Activated gamma-delta T cell (primary cell): ENCODE data around the gene BGLAP.

Experiments
- DNase-seq: peaks from one replicate; lab custom pipeline; 2025; lab: John Stamatoyannopoulos, UW

The BGLAP gene

DNA sequence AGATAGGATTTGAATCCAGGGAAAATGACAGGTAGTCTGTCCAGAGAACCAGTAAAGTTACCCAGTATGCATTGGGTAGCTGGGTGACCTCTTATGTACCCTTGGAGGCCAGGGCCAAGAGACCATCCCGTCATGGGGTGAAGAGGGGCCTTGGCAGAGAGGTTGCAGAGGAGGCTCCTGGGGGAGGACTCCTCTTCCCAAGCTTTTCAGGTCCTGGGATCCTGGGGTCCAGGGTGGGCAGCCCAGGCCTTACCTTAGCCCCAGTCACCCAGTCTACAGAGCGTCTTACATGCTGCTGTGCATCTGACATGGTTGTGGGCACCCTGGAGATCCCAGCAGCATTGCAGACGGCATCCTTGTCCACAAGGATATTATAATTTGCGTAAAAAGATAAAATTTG is 15.2 kb upstream of the BGLAP start:
- DNase-seq, result no peak

DNA sequence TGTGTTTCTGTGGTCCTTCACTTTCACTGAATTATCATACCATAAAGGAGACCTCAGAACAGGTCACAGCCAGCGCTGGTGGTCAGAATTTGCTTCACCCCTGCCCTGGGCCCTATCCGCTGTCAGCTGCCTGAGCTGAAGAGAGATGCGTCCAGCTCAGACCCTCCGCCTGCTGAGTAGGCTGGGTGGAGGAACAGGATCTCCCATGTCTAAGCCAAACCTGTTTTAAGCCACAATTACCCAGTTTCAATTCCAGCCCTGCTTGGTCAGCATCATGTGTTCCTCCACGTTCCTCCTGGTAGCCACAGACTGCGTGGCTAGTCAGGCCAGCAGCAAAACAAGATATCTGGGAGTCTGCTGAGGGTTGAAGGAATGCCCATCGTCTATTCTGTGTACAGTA is 13.5 kb upstream of the BGLAP start:
- no peak for DNase-seq

DNA sequence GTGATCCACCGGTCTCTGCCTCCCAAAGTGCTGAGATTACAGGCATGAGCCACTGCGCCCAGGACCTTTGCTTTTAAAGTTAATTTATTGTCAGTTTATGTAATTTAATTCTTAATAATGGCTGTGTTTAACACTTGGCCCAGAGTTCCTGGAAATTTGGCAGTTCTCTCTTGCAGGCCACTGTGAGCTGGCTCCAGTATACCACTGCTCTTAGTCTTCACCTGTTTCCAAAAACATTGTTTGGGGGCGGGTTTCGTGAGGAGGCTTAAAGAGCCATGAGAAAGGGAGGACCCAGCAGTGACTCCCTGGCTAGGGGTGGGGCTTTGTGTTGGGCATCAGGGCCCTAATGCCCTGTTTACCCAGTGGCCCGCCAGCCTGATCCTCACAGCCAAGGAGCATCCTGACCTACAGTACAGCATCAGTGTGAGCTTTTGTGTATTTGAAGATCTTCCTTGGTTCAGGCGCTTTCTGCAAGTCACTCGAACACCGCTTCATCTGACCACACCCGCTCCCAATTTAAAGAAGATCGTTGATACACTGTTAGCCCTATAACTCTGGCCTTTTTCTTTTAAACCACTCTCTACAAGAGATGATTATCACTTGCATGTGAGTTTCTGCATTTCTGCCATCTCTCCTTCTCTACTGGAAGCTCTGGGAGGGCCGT is 12.0 kb upstream of the BGLAP start:
- DNase-seq, result no peak

DNA sequence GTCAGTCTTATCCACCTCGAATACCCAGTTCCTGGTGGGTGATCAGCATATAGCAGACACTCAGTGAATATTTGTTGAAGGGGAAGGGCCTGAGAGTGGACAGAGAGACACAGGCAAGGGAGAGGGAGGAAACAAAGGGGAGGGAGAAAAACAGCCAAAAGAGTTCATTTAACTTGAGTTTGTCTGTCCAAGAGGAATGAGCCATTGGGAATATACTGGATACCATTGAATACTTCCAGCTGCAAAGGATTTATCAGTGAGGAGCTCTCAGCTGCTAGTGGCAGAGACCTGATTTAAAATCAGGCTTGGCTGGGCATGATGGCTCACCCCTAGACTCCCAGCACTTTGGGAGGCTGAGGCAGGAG is 11.5 kb upstream of the BGLAP start:
- no peak for DNase-seq

DNA sequence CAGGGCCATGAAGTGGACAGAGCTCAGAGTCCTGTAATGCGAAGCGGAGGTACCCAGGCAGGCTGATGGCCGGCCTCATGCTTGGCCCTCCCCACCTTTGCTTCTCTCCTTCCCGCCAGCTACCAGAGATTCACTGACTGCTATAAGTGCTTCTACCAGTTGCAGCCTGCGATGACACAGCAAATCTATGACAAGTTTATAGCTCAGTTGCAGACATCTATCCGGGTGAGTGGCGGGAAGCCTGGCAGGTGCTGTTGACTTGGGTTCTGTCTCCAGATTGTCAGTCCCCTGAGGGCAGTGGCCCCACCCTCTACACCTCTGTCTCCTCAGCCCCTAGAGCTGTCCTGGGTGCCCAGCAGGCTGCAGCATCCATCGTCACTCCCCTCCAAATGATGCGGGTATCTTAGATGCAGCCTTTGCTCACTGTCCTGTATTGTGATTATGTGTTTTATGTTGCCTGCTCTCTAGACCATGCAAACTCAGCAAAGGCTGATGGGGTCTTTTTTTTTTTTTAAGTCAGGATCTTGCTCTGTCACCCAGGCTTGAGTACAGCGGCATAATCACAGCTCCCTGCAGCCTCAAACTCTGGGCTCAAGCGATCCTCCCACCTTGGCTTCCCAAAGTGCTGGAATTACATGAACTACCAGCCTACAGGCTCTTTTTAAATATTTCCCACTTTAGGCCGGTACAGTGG is 9.6 kb upstream of the BGLAP start:
- no peak for DNase-seq

DNA sequence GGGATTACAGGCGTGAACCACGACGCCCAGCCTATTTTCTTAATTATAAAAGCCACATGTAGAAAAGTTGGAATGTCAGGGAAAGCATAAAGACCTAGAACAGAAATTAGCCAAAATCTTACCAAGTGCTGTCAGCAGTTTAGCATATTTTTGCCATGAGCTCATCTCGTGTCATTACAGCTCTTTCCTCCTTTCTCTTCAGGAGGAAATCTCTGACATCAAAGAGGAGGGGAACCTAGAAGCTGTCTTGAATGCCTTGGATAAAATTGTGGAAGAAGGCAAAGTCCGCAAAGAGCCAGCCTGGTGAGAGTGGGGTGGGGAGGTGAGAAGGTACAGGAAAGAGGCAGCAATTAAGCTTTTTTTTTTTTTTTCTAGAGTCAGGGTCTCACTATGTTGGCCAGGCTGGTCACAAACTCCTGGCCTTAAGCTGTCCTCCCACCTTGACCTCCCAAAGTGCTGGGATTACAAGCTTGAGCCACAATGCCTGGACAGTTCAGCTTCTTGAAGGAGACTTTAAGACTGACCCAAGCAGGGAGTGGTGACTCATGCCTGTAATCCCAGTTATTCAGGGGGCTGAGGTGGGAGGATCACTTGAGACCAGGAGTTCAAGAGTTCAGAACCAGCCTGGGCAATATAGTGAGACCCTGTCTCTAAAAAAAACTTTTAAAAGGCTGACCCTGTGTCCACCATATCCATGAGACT is 8.4 kb upstream of the BGLAP start:
- no peak for DNase-seq

DNA sequence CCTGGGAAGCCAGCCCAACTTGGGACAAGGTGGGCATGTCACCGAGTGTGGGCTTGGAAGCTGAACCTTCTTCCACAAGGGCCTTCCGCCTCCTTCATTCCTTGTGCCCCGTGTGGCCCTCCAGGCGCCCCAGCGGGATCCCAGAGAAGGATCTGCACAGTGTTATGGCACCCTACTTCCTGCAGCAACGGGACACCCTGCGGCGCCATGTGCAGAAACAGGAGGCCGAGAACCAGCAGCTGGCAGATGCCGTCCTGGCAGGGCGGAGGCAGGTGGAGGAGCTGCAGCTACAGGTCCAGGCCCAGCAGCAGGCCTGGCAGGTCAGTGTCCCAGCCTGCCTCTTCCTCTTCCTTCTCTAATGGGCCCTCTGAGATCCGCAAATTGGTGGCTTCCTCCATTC is 5.8 kb upstream of the BGLAP start:
- DNase-seq, result no peak

DNA sequence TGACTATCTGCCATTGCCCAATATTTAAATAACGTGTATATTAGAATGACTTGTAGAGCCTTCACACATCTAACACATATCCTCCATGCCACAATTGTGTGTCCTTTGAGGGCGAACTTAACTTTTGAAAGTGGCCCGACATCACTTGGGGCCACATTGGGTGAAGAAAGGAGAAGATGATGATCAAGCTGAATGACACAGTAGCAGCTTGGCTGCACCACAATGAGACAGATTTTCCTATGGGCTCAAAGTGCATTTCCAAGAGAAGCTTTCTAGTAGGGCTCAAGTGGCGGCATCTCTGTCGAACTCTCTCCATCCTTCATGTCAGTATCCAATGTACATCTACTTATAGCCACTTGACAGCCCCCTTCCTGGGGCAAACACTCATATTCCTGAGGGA is 3.7 kb upstream of the BGLAP start:
- no peak for DNase-seq

DNA sequence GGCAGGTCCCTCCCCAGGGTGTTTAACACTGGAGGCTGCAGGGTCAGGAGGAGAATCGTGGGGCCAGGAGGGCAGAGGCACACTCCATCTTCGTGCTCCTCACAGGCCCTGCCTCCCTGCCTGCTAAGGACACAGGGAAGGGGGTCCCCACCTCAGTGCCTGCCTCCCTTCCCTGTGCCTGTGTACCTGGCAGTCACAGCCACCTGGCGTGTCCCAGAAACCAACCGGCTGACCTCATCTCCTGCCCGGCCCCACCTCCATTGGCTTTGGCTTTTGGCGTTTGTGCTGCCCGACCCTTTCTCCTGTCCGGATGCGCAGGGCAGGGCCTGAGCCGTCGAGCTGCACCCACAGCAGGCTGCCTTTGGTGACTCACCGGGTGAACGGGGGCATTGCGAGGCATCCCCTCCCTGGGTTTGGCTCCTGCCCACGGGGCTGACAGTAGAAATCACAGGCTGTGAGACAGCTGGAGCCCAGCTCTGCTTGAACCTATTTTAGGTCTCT is 623 bp upstream of the BGLAP start:
- DNase-seq, result no peak

DNA sequence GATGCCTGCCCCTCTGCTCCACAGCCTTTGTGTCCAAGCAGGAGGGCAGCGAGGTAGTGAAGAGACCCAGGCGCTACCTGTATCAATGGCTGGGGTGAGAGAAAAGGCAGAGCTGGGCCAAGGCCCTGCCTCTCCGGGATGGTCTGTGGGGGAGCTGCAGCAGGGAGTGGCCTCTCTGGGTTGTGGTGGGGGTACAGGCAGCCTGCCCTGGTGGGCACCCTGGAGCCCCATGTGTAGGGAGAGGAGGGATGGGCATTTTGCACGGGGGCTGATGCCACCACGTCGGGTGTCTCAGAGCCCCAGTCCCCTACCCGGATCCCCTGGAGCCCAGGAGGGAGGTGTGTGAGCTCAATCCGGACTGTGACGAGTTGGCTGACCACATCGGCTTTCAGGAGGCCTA is 754 bp downstream of the BGLAP start:
- no peak for DNase-seq

DNA sequence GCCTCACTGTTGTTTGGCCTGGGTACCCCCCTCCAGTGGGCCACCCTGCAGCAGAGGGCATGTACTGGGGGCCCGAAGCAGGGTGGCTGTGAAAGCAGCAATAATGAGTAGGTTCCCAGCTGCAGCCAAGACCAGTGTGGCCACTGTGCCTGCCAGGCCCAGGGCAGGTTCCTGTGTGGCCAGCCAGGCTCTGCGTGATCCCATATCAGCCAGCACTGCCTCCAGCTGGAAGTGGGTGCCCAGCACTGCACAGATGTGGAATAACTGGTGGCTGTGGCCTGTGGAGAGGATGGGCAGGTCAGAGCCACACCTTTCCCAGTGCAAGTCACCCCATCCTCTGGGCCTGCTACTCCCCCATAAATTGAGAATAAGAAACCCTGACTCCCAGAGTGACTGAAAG is 2.1 kb downstream of the BGLAP start:
- no peak for DNase-seq

DNA sequence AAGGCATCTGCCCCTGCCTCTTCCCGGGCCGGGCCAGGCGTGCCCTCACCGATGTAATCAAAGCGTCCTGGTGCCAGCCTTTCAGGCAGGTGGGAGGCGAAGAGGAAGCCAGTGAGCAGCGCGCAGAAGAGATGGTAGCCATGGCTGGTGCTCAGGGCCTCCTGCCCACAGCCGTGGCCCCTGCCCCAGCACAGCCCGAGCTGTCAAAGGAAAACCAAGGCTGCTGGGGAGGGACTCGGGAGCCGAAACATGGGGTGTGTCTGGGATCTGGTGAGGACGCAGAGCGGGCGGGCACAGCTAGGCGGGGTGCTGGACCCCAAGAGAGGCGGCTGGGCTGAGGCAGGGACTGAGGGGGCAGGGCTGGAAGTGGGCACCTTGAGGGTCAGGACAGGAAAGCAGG is 2.7 kb downstream of the BGLAP start:
- no peak for DNase-seq

DNA sequence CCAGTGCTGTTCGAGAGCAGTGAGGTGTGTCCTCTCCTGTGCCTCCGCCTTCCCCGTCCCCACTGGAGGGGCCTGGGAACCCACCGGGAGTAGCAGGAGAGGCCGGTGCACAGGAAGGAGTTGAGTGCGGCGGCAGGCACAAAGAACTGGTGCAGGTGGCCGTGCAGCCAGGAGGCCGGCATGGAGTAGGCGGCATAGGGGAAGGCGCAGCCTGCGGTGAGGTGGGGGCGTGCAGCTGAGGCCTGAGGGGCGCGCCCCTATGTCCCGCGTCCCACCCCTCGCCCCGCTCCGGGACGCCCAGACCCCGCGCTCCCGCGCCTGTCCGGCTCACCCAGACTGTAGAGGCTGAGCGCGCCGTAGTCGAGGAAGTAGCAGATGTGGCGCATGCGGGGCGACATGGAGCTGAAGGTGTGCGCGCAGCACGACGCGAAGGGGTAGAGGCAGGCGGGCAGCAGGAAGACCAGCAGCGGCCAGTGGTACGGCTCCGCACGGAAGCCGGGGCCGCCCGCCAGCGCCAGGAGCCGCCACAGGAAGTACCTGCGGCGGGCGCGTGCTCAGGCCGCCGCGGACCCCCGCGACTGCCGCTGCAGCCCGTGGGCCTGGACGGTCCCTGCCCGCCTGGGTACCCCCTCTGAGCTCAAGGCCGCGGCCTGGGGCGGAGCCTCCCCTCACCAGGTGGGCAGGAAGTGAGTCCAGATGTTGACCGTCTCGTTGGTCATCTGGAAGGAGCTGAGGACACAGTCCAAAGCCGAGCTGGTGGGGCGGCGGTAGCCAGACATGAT is 3.7 kb downstream of the BGLAP start:
- no peak for DNase-seq

DNA sequence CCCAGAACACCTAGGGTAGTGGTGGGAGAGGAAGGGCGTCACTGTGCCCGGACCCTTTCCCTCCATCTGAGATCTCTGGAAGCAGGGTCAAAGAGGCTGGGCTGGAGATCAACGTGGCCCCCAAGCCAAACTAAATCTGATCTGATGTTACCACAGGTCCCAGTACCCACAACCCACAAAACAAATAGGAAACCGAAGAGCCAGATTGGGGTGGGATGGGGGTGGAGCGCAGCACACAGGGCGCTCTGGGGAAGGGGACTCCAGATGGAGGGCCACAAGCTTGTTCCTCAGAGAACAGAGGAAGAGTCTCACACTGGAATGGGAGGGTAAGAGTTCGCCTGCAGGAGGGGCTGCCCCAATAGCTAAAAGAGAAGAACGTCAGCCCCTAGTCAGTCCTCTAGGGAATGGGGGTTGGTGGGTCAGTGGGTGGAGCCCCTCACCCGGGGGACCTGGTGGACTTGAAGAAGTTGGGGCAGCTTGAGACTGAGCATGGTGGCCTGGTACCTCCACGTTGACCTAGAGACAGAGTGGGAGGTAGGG is 4.3 kb downstream of the BGLAP start:
- DNase-seq, result no peak

DNA sequence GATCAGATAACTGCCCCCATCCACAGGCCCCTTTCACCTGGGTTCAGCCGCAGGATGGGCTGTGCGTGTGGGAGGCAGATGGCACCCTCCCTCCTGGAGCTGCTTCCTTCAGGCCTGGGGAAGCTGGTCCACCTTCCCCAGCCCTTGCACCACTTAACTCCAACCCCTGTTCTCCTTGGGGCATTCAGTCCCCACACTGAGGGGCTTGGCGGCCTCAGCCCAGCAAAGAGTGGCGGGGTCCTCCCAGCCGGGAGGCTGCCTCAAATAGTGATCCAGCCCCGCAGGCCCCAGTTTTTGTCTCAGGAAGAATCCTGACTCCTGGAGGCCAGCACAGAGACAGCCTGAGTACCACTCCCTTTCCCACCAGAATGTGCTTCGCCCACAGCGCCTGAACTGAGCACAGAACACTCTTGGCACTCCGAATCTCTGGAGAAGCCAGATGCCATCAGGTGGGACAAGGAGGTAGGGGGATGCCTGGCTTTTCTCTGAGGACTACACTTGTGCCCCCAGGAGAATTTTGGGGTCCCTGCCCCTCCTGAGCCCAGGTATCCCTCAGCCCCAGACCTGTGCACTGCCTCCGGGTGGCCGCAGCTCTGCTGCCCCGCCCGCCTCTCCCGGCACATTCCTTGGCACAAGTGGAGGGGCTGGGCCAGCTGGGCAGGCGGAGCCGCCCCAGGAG is 4.9 kb downstream of the BGLAP start:
- no peak for DNase-seq

DNA sequence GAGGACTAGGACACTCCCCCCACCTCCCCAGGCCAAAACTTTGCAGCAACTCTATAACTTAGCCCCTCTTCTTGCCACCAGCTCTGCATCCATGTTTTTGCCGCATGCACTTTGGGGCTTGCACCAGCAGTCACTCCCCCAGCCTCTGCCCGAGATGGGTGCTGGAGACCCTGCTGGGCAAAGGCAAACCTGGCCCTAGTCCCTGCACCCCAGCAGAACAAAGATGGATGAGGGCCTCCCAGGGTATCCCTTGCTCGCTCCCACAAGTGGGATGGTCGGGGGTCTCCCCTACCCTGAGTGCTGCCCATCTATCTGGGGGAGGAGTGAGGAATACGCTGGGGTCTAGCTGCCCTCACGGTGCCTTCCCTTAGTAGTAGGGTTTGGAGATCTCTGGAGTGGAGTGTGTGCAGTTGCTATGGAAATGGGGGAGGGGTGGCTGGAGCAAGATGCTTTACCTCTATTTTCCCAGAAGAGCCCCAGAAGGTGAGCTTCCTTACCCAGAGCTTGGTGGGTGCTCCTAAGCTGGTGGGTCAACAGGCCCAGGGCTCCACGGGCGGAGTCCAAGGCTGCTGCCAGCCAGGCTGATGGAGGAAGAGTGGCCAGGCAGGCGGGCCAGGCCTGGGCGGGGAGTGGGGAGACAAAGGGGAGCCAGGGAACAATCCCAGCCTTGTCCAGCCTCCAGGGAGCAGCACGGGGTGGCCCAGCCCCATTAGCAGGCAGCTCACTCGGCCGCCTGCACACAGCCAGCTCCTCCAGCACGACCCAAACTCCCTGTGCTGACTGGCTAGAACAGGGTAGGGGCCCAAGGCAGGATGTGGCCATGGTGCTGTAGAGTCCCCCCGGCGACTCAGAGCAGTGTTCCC is 5.7 kb downstream of the BGLAP start, which contains the start of gene PAQR6:
Gene PAQR6 (minus strand): TSS at position 597 of the 863 bp plus-strand sequence. CDS start 1,325 bp downstream, outside the sequence.
- DNase-seq, result no peak

DNA sequence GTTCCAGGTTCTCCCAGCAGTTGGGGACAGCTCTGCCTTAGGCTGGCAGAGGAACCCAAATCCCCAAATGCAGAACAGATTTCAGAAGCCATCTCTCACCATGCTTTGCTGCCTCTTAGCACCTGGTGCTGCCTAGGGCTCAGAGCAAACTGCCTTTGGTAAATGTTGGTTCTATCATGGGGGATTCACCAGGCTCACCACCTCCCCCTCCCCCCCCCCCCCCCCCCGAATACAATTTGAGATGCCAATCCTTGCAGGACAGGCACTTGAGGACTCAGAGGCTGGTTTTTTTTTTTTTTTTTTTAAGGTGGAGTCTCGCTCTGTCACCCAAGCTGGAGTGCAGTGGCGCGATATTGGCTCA is 6.3 kb downstream of the BGLAP start:
- no peak for DNase-seq

DNA sequence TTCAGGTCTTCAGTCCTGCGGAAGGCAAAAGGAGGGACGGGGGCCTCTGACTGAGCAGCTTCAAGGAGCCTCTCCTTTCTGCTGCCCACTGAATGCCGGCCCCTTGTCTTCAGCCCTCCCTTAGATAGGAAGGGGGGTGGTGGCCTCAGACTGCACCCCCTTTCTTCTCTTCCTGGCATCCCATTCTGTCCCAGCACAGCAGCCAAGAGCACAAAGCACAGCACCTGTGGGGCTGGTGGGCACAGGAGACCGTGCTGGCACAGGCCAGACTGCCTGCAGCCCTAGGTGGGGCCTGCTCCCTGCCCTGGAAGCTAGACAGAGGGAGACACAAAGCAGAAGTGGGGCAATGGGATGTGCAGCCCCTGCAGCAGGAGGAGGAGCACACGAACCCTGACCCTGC is 7.6 kb downstream of the BGLAP start:
- no peak for DNase-seq

DNA sequence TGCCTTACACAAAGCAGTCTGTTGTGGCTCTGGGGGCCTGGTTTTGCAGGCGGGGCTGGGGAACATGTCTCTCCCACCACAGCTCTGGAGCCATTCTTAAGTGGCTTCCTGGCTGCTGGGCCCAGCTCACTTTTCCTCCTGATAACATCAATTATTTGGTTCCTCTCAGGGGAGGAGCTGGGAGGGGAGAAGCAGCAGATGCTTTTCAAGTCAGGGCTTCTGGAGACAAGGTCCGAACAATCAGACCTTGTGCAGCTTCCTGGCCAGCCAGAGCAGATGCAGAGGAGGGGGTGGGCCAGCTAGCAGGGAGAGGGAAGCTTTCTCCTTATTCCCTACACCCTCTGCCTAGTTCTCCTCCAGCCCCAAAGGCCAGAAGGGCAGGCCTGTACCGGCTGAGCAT is 9.5 kb downstream of the BGLAP start:
- no peak for DNase-seq

DNA sequence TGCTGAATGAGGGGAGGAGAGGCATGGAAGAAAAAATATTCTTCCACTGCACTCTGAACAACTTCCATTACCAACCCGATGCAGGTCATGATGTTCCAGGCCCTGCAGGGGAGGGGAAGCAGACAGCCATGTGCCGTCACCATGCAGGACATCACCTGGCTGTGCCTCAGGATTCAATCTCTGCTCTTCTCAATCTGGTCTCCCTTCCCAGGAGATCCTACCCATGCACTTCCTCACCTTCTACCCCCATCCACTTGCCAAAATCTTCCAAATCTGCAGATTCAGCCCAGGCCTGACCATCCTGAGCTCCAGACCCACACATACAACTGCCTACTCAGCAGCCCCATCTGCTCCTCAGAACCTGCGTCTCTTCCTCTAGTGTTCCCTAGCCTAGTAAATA is 11.7 kb downstream of the BGLAP start:
- DNase-seq, result no peak

DNA sequence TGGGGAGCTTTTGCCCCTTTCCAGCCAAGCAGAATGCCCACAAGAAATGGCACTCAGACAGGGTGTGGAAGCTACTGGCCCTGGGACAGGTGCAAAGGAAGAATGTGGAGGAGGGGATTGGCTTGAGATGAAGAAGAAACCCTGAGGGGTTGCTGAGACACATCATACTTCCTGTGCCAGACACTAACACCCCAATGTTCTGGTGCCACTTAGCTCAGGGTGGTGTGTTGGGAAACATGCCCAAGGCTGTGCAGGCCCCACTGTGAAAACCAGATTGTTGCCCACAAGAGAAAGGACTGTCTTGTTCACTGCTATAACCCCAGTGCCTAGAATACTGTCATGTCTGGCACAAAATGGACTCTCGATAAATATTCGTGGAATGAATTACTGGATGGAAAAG is 15.7 kb downstream of the BGLAP start:
- DNase-seq, result no peak
